GM15510 (cell line): ENCODE results near the gene APLNR.

ENCODE experiments used
- POLR2A ChIP-seq: IDR thresholded peaks from 3 replicates; pipeline ENCODE4 v1.6.1; 2011; ENCODE audit warnings: borderline replicate concordance; ENCODE audit not compliant: insufficient read length; ENCODE audit errors: extremely low read depth

Gene APLNR

GRCh38 chr11:57262157-57262556 is 25.1 kb upstream of the APLNR start:
- no peak for TF ChIP-seq POLR2A

- TF ChIP-seq POLR2A = no peak
Observed at GRCh38 chr11:57260937-57261783, 24.1 kb upstream of the APLNR start.

GRCh38 chr11:57256119-57256518 is 19.1 kb upstream of the APLNR start:
- no peak for TF ChIP-seq POLR2A

GRCh38 chr11:57255618-57256017 is 18.6 kb upstream of the APLNR start:
- no peak for TF ChIP-seq POLR2A

- no peak for TF ChIP-seq POLR2A
Observed at GRCh38 chr11:57254631-57255030, 17.6 kb upstream of the APLNR start.

GRCh38 chr11:57251491-57252104 is 14.5 kb upstream of the APLNR start:
- no peak for TF ChIP-seq POLR2A

GRCh38 chr11:57251037-57251436 is 14.0 kb upstream of the APLNR start:
- TF ChIP-seq POLR2A = no peak

- TF ChIP-seq POLR2A = no peak
Observed at GRCh38 chr11:57249384-57250319, 12.6 kb upstream of the APLNR start.

GRCh38 chr11:57248780-57249383 is 11.8 kb upstream of the APLNR start:
- TF ChIP-seq POLR2A = no peak

GRCh38 chr11:57244911-57245310 is 7.9 kb upstream of the APLNR start:
- TF ChIP-seq POLR2A = no peak

GRCh38 chr11:57241353-57241972 is 4.4 kb upstream of the APLNR start:
- no peak for TF ChIP-seq POLR2A

- TF ChIP-seq POLR2A = no peak
Observed at GRCh38 chr11:57240757-57241156, 3.7 kb upstream of the APLNR start.

GRCh38 chr11:57240007-57240406 is 3.0 kb upstream of the APLNR start:
- no peak for TF ChIP-seq POLR2A

- TF ChIP-seq POLR2A = no peak
Observed at GRCh38 chr11:57239348-57239747, 2.3 kb upstream of the APLNR start.

GRCh38 chr11:57235761-57236703 is 1.0 kb downstream of the APLNR start:
- TF ChIP-seq POLR2A = no peak
